Omental fat pad (tissue), 4 donors: ENCODE data around the gene DBF4B. TPM values are rescaled to one million over a fixed set of nuclear protein-coding genes. Genes with fewer than 3 reads are reported as not detected.
"Not testable (repeated sequence)": the region's sequence is repeated elsewhere in the genome, so short reads cannot be mapped to it uniquely, and the experiment has no call there.

Experiments used
- ATAC-seq: fragments of 150-250 bp; one replicate; pipeline ENCODE4 v1.9.1; 2016; ENCODE audit warnings: mild to moderate bottlenecking, moderate library complexity; ENCODE audit not compliant: low FRiP score
- DNase-seq: peaks from one replicate; pipeline ENCODE4 v3.0.0-alpha.2; 2019; ENCODE audit warnings: low spot score
- total RNA-seq, 4 donors: library from RNA; depleted of rRNA; stranded (reverse); fragments of >200 nt; gene quantifications; one replicate each; pipeline ENCODE4 v1.1.0, GENCODE V29; 2016
- TF ChIP-seq, protein P1 (sequence below), 3 donors: fragments of 450-650 bp; IDR thresholded peaks; one replicate each; pipeline ENCODE4 v1.5.1; 2016 to 2017; ENCODE audit warnings: antibody characterized with exemption in 3 of 3, mild to moderate bottlenecking in 3 of 3, moderate library complexity in 2 of 3

Gene DBF4B
- total RNA-seq, 4 donors from 2014 or later: 1.6 to 6.3 (median 2.5) TPM

DNA sequence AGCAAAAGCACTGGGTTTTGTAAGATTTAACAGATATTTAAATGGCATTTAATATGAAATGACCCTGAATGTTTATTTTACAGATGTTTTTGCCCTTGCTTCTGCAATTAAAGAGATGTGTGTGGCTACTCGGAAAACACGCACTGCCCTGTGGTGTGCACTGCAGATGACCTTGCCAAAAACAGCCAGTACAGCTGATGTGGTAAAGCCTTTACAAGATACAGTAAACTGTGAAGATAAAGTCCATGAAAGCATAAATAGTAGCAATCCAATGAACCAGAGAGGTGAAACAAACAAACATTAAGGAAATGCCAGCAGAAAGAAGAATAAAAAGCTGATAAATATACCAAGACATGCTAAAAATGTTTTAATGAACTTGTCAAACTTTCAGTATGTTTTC, 34.6 kb upstream of the DBF4B start:
- TF ChIP-seq, protein P1, sequence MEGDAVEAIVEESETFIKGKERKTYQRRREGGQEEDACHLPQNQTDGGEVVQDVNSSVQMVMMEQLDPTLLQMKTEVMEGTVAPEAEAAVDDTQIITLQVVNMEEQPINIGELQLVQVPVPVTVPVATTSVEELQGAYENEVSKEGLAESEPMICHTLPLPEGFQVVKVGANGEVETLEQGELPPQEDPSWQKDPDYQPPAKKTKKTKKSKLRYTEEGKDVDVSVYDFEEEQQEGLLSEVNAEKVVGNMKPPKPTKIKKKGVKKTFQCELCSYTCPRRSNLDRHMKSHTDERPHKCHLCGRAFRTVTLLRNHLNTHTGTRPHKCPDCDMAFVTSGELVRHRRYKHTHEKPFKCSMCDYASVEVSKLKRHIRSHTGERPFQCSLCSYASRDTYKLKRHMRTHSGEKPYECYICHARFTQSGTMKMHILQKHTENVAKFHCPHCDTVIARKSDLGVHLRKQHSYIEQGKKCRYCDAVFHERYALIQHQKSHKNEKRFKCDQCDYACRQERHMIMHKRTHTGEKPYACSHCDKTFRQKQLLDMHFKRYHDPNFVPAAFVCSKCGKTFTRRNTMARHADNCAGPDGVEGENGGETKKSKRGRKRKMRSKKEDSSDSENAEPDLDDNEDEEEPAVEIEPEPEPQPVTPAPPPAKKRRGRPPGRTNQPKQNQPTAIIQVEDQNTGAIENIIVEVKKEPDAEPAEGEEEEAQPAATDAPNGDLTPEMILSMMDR (IDR thresholded peaks at IDR 0.05): no peak
- no peak for DNase-seq
- no peak for ATAC-seq

DNA sequence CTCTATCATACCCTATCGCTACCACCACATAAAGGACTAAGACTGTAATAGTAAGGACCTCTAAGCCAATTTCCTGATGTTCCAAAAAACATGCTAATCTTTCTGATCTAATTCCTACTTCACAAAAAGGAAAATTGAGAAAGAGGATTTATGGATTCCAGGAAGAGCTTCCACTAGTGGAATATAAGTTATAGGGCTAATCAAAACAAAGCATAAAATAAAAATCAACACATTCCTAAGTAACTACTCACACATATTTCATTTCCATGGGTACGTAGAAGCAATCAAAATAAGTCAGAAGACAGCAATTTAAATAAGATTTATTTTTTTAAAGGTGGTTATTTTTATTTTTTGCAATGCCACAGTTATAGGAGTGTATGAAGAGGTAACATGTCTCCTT, 31.3 kb upstream of the DBF4B start:
- ATAC-seq (no peak), DNase-seq (no peak)
- TF ChIP-seq, protein P1 (IDR thresholded peaks at IDR 0.05): no peak

DNA sequence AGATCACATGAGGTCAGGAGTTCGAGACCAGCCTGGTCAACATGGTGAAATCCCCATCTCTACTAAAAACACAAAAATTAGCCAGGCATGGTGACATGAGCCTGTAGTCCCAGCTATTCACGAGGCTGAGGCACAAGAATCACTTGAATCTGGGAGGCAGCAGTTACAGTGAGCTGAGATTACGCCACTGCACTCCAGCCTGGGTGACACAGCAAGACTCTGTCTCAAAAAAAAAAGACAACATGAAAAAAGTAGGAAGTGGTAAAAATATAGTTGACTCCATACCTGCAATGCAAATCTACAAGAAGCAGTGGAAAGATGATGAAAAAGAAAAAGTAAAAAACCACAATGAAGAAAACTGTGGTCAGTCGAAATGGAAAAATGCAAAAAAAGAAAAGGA, 25.2 kb upstream of the DBF4B start:
- ATAC-seq, DNase-seq: not testable (repeated sequence)

DNA sequence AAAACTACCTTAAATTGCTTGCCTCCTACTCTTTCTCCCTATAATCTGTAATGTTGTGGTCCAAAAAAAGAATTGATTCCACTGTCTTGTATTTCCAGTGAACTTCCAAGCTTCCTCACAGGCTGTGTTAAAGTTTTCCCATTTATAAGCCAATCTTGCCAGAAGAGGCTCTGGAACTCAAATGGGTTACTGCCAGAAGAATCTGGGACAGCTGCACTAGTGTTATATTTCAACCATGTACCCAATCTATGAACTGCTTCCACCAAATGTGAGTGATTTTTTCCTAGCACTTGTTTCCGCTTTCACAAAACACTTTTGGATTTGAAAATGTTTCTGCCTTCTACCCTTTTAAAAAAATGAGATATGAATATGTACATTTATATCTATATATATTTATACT, 20.7 kb upstream of the DBF4B start:
- DNase-seq (no peak), ATAC-seq (no peak)
- TF ChIP-seq, protein P1 (IDR thresholded peaks at IDR 0.05): no peak

DNA sequence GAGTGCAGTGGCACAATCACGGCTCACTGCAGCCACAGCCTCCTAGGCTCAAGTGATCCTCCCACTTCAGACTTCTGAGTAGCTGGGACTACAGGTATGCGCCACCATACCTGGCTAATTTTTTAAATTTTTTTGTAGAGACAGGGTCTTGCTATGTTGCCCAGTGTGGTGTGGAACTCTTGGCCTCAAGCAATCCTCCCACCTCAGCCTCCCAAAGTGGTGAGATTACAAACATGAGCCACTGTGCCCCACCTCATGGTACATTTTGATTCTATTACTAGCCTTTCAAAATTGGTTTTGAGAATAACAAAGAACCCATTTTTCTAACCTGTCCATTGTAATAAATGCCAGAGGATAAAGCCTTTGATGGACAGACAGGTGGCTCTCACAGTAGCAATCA, 20.3 kb upstream of the DBF4B start:
- no peak for DNase-seq
- TF ChIP-seq, protein P1 (IDR thresholded peaks at IDR 0.05): no peak
- no peak for ATAC-seq

DNA sequence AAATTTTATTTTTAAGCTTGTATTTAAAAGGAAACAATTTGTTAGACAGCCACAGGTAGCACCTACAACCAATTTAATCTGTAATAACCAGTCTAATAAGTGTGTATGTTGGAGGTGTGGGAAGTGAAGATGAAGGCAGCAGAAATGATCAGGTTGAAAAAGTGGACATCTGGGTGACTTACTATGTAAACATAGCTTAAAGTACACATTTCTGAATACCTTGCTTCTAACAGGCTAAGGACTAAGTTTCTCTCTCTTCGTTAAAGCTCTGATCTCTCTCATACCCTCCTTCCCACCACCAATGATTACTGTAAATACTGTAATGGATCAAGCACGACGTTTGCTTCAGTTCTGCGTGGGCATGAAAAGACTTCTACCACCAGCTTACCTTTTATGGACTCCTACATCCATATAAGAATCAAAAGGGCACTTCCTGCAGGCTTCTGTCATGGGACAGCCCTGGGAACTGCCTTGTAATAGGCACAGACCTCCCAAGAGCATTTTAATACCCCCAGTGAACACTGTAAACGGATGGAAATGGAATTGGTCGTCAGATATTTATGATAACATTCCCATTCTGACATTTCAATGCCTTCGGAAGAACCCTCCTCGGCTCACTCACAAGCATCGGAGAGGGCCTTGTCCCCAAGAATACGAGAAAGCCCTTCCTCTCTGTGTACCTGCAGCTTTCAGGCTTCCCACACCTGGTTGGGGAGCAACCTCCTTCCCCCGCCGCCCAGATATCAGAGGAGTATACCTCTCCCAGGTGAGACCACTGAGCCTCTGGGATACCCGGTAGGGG, 19.6 kb upstream of the DBF4B start:
- DNase-seq: no peak
- TF ChIP-seq, protein P1 (IDR thresholded peaks at IDR 0.05): no peak
- ATAC-seq: no peak

DNA sequence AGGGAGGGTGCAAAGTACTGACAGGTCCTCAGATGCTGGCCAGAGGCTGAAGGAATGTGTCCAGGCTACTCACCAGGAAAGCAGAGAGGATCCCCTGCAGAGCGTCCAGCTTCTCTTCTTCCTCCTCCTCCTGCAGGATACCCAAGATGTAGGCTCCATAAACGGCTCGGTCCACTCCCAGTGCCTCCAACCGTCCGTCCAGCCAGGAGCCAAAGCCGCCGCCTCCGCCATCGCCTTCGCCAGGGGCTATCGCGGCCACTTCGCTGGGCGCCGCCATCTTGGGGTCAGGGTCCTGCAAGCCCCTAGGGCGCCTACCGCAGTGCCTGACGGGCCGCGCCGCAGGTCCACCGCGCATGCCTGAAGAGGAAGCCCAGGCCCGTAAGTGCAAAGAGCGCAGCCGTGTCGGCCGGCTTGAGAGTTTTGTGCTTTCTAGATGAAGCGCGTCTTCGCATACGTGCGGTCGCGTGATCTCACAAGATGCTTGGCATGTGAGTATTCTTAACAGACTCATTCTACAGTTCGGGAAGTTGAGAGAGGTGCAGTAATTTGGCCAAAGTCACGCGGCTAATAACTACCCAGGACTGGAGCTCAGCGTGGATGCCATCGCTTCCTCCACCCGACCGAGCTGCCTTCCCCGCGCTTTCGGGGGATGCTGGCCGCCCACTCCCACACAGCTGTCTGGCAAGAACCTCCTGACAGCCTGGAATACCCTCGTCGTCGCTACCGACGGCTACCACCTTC, 18.8 kb upstream of the DBF4B start, which contains the start of gene CCDC43:
Gene CCDC43 (minus strand): TSS at position 300 of the 741 bp plus-strand sequence. CDS start 23 bp downstream, at position 277.
- TF ChIP-seq, protein P1 (IDR thresholded peaks at IDR 0.05): no peak
- peak; percentile 66 for DNase-seq
- ATAC-seq: peak; percentile 96

DNA sequence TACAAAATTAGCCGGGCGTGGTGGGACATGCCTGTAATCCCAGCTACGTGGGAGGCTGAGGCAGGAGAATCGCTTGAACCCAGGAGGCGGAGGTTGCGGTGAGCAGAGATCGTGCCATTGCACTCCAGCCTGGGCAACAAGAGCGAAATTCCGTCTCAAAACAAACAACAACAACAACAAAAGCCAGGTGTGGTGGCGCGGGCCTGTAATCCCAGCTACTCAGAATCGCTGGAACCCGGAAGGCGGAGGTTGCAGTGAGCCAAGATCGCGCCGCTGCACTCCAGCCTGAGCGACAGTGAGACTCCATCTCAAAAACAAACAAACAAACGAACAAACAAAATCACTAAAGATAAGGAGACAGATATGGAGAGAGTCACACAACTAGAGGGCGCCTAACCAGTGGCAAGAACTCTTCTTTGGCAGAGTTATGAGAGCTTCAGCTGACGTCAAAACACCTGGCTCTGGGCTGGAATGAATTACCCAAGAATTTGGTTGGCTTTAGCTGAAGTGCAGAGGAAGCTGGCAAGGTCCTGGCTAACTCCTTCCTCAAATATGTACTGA, 17.6 kb upstream of the DBF4B start:
- not testable (repeated sequence) for DNase-seq, ATAC-seq
